HG03442 (cell line): ENCODE results near the gene ST13.
A peak's percentile ranks its signal among the peaks of the same experiment; 100 is the strongest.
"Not testable (repeated sequence)": the region's sequence is repeated elsewhere in the genome, so short reads cannot be mapped to it uniquely, and the experiment has no call there.

Source experiments
- ATAC-seq: cut with Tn5 transposase; IDR thresholded peaks from one replicate; pipeline ENCODE4 v1.9.1; 2021; ENCODE audit warnings: mild to moderate bottlenecking, moderate library complexity; ENCODE audit not compliant: unreplicated experiment

Gene ST13

GRCh38 chr22:40844951-40845350 lies 11.5 kb downstream of the ST13 start:
- no peak for ATAC-seq

- no peak for ATAC-seq
These were observed 18.0 kb downstream of the ST13 start for GRCh38 chr22:40838486-40838885.

DNA sequence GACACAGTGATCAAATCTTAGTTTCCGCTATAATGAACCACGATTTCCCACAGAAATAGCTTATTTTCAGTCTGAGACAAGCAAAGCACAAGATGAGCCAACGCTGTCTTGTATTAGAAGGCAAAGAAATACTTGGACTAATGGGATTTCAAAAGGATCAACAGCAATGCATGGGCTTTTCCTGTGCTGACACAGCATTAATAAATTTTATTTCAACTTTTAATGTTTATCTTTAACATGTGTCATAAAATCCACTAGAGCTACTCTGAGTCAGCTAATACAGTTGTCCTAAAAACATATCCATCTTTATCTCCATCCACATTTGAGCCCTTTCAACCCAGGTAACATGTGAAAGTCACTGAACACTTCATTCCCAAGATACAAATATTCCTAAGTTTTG lies 21.8 kb downstream of the ST13 start:
- no peak for ATAC-seq

DNA sequence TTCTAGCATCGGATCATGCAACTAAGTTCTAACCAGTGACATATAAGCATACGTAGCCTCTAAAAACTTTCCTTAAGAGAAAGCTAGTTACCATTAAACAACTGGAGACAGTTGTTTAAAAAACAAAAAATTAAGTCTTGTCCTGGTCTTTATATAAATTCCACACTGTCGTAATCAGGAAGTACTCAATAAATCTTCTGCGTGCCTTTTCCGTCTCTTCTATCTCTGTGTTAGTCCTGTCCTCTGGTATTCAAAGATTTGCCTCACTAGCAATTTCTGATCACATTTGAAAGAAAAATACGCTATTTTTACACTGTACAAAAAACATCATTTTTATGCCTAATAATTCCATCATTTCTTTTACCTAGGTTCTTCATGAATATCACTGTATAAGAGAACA lies 27.3 kb downstream of the ST13 start:
- ATAC-seq, result no peak

- ATAC-seq, result no peak
These were observed 29.3 kb downstream of the ST13 start for GRCh38 chr22:40826984-40827741.

DNA sequence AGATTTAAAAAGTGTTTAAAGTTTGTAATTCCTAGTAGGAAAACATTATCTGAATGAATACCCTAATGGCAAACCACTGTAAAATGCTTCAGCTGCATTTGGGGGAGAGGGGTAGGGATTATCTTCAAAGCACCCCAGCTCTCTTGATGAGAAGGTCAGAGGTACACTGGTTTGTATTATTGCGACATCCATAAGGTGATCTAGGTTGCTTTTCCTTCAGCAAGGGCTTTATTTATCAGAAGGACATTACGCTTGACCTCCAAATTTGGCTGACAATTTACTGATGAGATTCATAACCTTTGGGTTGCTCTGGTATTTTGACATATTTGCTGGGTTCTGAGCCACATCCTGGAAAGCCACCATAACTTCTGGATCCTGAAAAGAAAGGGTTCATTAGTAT lies 30.1 kb downstream of the ST13 start:
- ATAC-seq, result not testable (repeated sequence)

DNA sequence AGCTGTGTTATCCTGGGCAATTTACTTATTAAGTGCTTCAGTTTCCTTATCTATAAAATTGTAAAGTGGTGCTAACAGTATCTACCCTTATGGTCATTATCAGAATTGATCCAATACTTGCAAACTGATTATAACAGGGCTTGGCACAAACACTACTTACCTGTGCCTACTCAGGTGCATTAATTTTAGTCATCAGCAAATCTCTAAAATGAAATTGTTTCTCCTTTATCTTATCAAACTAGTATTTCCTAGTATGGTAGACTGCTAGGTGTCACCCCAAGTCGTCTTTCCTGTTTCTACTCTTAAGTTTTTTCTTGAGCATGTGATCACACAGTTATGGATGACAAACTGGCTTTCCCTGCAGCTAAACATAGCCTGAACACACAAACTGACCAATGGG lies 33.0 kb downstream of the ST13 start:
- no peak for ATAC-seq

GRCh38 chr22:40819599-40820140 lies 36.8 kb downstream of the ST13 start:
- ATAC-seq, result no peak

- peak; percentile 84 for ATAC-seq
These were observed 37.5 kb downstream of the ST13 start, which contains the start of gene SLC25A17 for GRCh38 chr22:40818747-40819598. Gene SLC25A17 (minus strand): TSS chr22:40819346. CDS start chr22:40819248, 98 bp downstream.

GRCh38 chr22:40818192-40818746 lies 38.2 kb downstream of the ST13 start:
- ATAC-seq, result no peak

GRCh38 chr22:40817737-40818136 lies 38.7 kb downstream of the ST13 start:
- no peak for ATAC-seq

DNA sequence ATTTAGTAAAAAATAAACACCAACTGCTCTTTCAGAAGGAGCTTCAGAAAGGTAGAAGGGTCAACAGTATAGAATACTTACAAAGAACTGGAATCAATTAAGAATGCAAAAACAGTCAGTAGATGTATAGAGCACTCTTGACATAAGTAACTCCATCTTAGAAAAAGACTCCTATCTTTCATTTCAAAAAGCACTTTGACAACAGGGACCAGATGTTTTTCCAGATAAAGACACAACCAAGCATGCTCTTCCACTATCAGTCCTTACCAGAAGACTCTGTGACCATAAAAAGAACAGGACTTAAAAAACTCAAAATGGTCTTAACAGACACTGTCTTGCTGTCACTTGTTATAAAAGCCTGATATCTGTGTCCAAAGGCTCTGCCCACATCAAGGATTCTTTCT lies 42.5 kb downstream of the ST13 start:
- no peak for ATAC-seq

DNA sequence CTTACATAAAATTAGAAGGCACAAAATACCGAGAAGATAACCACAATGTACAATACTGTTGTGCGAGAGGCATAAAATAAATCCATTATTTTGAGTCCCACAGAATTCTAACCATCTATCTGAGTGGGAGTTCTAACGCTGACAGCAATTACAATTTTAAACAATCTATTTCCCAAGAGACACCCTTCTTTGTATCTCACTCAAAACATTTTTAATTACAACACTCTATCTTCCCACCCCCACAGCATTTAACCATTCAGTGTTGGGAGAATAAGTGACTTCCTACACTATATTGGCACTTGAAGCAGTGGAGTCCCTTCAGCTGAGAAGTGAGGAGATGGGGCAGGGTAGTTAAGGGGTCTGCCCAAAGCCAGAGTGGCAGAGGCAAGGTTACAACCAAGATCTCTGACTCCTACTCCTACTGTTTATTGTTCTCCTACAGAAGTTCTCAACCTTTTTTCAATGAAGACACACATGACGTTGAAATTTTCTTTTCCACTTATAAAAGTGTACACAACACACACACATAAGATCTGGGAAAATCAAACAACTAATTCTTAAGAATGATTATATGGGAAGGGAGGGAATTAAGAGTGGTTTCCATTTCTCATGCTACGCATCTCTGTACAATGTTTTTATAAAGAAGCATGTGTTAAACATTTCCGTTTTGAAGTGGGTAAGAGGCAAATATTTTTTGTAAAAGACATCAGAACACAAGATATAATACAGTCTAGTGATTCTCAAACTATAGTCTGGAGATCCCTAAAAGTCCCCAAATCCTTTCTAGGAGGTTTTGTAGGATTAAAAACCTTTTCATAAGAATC lies 48.2 kb downstream of the ST13 start:
- no peak for ATAC-seq

DNA sequence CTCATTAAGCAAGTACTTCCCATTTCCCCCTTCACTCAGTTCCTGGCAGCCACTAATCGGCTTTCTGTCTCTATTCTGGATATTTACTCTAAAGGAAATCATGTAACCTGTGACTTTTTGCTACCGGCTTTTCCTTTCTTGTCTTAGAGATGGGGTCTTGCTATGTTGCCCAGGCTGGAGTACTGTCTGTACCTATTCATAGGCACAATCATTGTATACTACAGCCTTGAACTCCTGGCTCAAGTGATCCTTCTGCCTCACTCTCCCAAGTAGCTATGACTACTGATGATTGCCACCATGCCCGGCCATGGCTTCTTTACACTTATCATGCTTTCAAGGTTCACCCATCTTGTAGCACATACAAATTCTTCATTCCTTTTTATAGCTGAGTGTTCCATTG lies 49.7 kb downstream of the ST13 start:
- no peak for ATAC-seq

DNA sequence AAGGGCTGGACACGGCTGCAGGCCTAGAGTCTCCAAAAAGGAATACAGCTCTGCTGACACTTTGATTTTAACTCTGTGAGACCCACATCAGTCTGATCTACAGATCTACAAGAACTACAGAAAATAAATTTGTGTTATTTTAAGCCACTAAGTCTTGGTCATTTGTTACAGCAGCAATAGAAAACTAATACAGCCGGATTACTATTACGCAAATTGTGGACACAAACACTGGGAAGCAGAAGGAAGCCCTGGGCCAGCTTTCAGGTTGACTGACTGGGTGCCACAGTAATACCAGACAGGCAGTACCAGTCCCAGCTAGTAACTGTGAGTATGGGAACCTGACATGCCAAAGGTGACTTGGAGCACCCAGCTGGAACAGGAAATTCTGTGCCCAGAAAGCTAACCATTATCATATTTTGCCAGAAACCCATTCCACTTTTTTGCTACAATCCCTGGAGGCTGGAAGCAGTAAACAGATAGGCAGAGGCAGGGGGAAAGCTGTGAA lies 50.7 kb downstream of the ST13 start:
- ATAC-seq, result no peak

- no peak for ATAC-seq
These were observed 51.2 kb downstream of the ST13 start for GRCh38 chr22:40805239-40805638.

- no peak for ATAC-seq
These were observed 53.1 kb downstream of the ST13 start for GRCh38 chr22:40803321-40803720.

DNA sequence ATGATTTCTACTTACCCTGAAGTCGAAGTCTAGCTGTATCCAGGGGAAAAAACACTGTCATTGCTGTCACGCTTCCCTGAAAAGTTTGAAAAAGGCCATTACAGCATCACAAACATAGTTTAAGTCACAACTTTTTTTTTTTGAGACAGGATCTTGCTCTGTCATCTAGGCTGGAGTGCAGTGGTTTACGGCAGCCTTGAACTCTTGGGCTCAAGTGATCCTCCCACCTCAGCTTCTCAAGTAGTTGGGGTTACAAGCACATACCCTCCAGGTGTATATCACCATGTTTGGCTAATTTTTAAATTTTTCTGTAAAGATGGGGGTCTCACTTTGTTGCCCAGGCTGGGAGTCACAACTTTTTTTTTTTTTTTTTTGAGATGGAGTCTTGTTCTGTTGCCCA lies 57.4 kb downstream of the ST13 start:
- ATAC-seq, result no peak

- no peak for ATAC-seq
These were observed 59.0 kb downstream of the ST13 start for GRCh38 chr22:40797427-40797826.

GRCh38 chr22:40792451-40792850 lies 64.0 kb downstream of the ST13 start:
- no peak for ATAC-seq
